Forelimb muscle (tissue), 1 donor: ENCODE measurements around the gene BLOC1S4. TPM values are rescaled to one million over a fixed set of nuclear protein-coding genes. Genes with fewer than 3 reads are reported as not detected.

Source experiments
- DNase-seq: peaks from one replicate; pipeline ENCODE4 v3.0.0-alpha.2; 2013; ENCODE audit warnings: low read depth
- polyA plus RNA-seq: library from polyadenylated mRNA; unstranded; fragments of 120-200 nt; gene quantifications from one replicate; pipeline ENCODE4 v1.2.1, GENCODE V29; 2013; ENCODE audit not compliant: insufficient read length

Gene BLOC1S4
- polyA plus RNA-seq, 1 donor = 8.5 TPM

DNA sequence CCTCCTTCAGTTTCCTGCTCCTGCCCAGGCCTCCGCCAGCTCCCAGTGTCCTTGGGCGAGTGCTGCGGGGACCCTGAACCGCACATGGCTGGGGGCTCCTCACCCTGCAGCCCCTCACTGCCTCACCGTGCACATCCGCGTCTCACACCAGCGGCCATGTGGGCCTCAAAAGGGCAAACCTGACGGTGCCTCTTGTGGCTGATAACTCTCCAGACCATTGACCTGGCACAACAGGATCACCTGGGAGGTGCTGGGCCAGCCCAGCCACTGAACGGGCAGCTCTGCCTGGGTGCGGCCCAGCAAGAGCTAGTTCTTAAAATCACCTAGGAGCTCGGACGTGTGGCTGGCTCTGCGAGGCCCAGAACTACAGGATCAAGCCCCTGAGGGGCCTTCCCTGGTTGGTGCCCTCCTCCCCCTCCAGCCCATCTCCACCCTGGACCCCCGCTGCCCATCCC lies 26.4 kb upstream of the BLOC1S4 start:
- no peak for DNase-seq

DNA sequence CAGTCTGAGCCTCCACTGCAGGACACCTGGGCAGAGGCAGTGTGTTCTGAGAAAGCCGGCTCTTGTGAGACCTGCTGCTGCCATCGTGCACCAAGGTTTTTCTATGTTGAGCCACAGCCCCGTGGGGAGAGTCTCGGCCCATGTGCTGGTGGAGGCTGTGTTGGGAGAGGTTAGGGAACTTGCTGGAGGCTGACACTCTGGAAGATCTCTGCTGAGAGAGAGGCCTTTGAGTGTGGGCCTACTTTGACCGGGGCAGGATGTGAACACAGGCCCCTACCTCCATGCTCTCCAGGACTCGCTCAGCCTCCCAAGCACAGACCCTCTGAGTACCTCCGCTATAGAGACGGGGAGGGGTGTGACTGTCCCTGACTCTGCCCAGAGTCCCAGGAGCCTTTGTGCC lies 23.6 kb upstream of the BLOC1S4 start:
- DNase-seq = no peak

DNA sequence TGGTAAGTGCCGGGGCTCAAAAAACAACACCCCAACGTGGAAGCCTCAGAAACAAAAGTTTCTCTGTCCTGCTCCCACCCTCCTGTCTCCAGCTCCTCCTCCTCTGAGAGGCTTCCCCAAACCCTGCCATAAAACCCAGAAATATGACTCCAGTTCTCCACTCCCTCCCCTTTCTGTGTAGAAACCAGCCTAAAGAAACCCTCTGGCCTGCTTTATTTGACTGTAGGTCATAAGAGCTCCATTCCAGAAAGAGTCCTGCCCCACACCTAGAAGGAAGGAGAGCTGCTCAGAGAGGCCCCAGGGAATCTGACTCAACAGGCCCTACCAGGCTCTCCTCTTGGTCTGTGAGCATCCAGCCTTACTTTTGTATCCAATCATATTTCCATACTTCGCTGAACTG lies 23.2 kb upstream of the BLOC1S4 start:
- DNase-seq = no peak

DNA sequence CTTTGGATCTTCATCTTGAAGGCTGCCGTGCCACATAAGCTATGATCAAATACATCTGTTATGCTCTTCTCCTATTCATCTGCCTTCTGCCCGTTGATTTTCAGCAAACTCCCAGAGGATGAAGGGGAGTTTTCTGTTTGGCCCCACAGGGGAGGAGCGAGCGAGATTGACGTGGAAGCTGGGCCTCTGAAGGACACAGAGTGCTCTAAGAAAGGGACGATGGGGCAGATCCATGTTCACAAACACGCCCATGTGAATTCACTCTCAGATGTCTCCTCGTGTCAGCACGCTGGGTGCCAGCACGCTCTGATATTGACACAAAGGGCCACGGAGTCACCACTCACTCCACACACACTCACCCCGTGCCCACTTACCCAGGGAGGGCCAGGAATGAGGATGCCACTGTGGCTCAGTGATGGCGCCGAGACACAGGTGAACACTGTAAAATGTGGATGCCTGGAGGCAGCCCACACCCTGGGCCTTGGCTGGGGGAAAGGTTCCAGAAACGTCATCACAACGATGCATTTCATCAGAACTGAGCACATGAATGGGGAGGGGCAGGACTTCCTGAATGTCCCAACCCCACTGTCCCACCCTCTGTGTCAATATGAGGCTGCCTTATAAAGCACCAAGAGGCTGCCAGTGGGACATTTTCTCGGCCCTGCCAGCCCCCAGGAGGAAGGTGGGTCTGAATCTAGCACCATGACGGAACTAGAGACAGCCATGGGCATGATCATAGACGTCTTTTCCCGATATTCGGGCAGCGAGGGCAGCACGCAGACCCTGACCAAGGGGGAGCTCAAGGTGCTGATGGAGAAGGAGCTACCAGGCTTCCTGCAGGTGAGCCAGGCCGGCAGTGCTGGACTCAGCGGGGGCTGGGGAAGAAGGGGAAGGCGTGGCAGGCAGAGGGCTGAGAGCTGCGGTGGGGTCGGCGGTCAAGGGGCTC lies 22.5 kb upstream of the BLOC1S4 start, which contains the start of gene S100P:
Gene S100P, plus strand, starts transcription at position 648 of the 946 bp plus-strand sequence. Its CDS starts 55 bp downstream, at position 703.
- DNase-seq = no peak

DNA sequence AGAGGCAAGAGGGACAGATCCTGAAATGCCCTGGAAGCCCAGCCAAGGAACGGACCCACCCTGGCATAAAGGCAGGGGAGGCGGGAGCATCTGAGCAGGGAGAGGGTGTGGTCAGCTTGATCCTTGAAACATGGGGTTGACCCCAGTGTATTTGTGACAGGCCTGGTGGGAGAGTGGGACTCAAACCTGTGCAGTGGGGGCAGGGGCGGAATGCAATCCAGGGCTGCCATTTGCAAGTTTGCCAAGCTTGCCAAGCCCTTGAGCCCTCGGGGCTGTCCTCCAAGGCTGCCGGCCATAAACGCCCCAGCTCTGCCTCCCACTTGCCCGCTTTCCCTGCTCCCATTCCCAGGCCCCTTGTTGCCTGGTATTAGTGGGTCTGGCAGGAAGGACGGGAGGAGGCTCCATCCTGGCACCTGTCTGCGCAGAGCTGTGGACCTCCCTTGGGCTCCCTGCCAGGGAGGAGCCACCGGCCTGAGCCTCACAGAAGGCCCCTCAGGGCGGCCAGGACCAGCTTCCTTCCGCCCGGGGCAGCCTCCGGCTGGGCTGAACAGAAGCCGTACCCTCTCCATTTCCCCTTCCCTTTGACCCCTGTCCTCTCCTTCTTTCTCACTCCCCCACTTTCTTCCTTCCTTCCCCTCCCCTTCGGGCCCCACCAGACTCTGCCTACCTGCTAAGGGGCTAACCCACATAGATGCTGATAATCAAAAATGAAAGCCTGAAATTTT lies 21.6 kb upstream of the BLOC1S4 start:
- DNase-seq = no peak

DNA sequence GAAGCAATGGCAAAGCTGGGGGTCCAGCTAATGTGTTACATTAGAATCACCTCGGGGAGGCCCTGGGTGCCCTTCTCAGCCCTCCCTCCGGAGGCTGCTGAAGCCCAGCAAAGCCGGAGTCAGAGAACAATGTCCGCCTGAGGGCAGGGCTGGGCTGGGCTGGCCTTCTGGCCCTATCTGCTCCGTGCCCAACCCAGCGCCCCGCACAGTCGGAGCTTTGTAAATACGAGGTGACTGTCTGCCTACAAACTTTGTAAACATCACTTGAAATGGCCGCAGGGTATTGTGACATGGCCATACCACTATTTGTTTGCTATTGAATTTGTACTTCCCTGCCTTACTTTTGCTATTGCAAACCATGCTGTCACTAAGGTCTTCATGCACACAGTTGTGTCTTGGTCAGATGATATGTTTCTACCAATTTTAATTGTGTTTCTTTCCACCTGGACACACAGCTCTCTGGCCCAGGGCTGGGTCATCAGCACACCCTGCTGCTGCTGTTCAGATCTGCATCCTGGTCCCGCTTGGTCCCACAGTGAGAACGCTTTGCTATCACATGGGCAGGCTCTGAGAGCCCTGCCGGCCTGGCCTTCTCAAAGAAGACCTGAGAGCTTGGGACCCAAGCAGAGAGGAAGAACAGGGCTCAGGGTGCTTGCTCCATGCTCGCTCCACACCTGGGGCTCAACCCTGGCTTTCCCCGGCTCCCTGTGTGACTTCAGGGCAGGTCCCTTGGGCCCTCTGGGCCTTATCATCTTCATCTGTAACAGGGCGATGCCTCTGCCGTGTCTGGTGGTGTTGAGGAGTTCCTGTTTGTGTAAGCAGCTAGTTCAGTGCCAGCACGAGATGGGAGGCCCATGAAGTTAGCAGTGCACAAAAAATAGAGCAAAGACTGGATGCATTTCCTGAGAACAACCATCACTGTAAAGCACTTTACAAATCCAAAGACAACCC lies 20.0 kb upstream of the BLOC1S4 start:
- no peak for DNase-seq

DNA sequence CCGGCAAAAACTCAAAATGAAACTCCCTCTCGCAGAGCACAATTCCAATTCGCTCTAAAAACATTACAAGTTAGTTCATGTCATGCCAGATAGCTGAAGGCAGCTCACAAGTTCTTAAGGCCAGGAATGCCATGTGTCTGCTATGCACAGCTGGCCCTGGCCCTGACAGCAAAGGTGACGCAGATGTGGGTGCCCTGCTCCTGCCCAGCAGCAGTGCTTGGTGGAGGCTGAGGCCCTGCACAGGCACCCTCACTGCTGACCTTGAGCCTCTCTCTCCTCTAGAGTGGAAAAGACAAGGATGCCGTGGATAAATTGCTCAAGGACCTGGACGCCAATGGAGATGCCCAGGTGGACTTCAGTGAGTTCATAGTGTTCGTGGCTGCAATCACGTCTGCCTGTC lies 19.4 kb upstream of the BLOC1S4 start:
- DNase-seq = no peak

DNA sequence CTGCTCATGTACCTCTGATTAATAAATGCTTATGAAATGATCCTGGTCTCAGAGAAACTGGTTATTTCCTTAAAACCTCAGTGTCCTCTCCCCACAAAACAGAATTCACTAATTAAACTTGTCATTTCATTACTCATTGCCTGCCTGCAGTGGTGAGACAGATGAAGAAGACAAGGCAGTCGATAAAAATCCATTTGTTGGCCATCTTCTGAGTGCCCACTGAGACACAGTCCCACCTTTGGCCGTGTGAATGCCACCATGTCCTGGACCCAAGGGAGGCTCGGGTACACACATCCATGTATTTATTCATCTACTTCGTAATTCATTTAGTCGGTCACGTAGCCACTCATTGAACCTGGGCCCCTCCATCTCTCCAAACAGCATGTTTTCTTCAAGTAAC lies 18.8 kb upstream of the BLOC1S4 start:
- DNase-seq = no peak

DNA sequence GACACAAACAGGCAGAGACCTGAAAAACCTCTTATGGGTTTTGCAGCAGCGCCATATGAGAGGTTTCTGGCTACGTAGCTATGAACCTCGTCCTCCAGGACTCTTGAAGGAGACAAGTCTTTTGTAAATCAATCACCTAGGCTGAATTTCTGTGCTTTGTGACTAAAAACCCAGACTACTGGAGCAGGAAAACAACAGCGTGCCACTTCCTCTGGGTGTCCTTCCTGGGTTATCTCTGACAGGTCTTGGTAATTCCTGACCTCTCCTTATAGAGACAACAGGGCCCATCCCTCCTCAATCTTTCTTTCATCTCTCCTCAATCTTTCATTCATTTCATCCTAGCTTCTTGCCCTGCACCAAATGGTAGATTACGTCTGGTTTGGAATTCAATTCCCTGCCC lies 16.6 kb upstream of the BLOC1S4 start:
- no peak for DNase-seq

DNA sequence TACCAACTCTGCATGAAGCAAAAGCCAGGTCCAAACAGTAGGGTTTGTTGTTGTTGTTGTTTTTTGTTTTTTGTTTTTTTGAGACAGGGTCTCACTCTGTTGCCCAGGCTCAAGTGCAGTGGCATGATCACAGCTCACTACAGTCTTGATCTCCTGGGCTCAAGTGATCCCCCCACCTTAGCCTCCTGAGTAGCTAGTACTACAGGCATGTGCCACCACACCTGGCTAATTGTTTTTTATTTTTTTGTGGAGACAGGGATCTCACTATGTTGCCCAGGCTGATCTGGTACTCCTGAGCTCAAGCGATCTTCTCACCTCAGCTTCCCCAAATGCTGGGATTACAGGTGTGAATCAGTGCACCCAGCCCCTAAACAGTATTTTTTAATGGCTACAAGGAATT lies 16.1 kb upstream of the BLOC1S4 start:
- no peak for DNase-seq

DNA sequence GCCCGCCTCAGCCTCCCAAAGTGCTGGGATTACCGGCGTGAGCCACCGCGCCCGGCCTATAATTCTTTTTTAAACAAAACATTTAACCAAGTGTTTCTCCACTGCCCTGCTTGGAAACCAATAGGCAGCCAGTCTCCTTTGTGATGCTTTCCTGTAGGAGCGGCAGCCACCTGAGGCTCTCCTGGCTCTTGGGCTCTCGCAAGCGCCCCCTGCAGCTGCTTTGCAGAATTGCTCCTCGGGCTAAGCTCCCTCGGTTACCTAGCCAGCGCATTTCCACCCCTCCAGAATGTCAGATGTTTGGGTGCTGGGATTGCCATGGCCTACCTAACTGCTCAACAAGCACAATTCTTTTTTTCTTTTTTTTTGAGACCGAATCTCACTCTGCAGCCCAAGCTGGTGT lies 14.6 kb upstream of the BLOC1S4 start:
- no peak for DNase-seq

DNA sequence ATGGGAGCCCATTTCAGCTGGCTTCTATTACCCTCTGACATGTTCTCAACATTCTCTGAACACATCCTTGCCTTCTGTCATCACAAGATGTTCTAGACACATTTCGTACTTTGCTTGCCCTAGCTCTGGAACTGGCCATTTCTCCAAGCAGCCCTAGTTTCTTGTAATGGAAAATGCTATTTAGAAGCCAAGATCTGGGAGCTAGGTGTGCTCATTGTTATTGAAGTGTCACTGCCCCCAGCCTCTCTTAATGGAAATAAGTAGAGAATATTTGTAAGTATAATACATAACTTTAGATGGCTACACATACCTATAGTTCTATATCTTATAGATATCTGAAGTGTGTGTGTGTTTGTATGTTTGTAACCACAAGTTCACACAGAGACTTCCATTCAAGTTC lies 13.2 kb upstream of the BLOC1S4 start:
- no peak for DNase-seq

DNA sequence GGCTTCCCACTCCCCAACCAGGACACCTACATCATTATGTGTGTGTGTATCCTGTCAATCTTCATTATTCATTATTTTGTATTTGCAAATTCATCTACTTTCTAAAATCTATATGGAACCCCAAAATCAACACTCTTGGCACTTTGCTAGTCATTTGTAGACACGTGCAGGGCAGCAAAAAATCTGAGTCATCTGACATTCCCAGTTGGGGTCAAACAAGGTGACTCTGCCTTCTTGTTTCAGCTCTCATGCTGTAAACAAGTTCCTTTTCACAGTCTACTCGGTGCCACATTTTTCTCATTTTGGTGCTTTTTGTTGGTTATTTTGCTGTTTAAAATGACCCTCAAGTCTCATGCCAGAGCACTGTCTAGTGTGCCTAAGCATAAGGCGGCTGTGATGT lies 12.2 kb upstream of the BLOC1S4 start:
- DNase-seq = no peak

DNA sequence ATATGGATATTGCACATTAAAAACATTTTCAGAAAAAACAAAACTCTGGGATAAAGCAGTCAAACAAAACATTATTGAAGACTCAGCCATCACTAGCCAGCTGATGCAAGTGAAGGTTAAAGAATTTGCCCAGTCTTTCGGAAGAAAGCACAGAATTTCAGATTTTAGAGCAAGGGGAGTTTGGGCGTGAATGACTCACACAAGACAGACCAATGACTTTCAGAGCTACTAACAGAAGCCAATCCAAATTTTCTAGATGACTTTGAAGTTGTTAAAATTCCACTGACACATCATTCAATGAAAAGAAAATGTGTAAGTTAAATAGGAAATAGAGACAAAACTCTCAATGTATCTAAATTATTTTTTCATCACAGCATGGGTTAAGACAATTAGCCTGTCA lies 10.3 kb upstream of the BLOC1S4 start:
- DNase-seq = no peak

DNA sequence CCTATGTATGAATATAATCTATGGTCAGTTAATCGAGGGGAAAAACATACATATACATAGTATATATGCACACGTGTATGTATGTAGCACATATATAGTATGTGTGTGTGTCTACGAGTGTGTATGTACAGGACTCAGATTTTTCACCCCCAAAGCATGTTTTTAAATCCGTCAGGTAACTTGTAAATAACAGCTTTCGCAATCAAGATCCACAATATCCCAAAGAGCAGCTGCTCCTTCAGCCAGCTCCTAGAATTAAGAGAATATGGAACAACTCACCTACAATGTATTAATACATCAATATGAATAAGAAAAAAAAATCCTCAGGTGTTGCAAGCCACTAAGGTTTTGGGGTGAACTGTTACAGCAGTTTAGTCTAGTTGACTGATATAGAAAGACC lies 9.8 kb upstream of the BLOC1S4 start:
- no peak for DNase-seq

DNA sequence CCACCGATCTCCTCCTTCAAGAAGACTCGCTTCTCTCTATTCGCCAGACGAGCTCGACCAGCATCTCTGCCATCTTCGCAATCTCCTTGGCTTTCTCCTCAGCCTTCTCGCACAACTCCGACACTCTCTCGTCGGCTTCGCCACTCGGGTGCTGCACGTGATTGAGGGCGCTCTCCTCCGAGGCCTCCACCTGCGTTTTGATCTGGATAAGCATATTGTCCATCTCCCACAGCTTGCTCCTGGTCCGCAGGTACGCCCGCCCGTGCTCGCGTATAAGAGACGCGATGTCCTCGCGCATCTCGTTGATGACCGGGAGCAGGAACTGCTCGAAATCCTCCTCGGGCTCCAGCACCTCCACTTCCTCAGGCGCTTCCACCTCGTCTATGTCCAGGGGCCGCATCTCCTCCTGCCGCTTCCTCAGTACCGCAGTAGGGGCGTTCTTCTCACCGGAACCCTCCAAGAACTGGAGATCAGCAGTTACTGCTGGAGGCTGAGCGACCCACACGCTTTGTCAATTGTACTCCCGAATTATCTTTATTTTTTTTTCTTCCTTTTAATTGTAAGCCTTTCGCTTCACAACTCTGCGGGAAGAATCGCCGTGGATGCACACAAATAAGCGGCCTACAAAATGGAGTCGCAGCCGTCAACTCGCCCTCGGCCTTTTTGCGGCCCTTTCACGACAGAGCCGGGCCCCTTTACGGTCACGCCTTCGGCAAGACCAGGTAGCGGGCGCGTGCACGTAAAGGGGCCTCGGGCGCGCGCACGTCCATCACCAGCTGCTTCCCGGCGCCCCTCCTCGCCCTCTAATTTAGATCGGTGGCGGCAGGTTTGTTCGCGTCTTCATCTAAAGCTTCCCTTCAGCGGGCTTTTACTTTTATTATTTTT lies 6.5 kb upstream of the BLOC1S4 start, which contains the start of gene MRFAP1L1:
Gene MRFAP1L1, minus strand, starts transcription at position 636 of the 885 bp plus-strand sequence. Its CDS starts 236 bp downstream, at position 400.
- peak; percentile 89 for DNase-seq

DNA sequence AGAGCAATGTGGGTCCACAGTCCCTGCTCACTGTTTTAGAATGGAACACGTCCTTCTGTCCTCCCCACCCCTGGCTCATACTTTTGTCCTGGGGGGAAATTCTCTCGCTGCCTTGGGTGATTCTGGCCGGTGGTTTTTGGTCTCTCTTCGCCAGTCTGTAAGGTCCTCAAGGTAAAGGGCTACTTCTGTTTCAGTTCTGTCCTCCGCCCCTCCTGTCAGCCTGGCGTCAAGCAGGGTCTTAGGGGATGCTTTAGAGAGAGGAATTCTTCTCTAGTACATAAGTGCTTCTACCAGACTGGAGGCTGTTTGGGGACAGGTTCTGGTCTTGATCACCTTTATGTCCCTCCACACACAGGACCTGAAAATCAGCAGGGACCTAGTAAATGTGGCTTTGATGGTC lies 5.7 kb upstream of the BLOC1S4 start:
- DNase-seq = no peak

DNA sequence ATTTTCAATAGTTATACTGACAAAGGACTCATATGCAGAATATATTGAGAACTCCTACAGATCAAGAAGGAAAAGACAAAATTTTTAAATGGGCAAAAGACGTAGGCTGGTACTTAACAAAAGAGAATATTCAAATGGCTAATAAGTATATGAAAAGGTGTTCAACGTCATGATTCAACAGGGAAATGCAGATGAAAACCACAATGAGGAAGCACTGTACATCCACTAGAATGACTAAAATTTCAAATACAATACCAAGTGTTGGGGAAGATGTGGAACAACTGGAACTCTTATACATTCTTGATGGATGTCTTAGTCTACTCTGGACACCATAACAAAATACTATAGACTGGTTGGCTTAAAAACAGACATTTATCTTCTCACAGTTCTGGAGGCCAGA lies 5.0 kb upstream of the BLOC1S4 start:
- DNase-seq = no peak

DNA sequence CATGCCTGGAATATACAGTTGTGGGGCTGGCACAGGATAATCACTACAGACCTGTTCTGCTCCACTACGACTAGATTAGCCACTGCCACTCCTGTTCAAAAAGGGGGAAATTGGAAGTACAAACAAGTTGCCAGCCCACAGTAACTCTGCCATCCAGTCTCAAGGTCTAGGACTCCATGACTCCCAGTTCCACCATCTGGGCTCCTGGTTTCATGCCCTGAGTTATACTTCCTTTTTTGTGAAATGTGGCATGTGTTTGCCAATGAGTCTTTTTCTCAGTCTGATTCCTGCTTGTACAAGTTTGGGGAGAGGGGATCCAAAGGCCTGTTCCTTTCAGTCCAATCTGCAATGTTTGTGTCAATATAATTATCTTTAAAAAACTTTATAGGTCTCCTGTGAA lies 1.0 kb upstream of the BLOC1S4 start:
- DNase-seq = no peak

DNA sequence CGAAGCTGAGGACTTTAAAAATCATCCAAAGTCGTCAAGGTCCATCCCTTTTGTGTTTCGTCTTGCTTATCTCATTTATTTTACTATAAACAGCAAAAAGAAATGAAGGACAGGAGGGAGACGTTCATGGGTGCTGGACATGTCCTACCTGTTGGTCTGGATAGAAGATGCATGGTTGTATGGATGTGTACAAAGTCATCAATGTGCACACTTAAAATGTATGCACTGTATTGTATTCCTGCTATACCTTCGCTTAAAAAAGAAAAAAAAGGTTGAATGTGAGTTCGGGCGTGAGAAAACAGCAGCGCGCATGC lies 313 bp upstream of the BLOC1S4 start:
- no peak for DNase-seq
